ENCODE data around the gene GCN1. TPM values are rescaled to one million over a fixed set of nuclear protein-coding genes. Genes with fewer than 3 reads are reported as not detected.

GCN1 gene
- total and polyA plus RNA-seq, 2 of the 8 experiments (the other 6 are each of a cell fraction or from before 2014, with no cell fraction given) = 61.4 to 133 TPM

DNA sequence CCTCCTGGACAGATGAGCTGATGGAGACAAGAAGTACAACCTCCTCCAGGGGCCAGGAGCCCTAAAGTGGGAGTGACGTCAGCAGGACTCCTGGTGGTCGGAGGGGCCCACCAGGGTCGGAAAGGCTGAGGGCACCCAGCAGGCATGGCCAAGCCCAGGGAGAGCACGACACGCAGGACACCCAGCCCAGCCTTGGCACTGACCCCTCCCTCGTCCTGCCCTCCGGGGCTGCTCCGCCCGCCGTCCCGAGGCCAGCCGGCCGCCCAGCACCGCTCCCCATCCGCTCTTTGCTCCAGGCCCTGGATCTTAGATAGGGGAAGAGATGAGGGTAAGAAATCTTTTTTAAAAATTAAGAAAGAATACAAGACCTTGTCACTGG, 20.8 kb upstream of the GCN1 start (continued):
- TF ChIP-seq, protein P1, sequence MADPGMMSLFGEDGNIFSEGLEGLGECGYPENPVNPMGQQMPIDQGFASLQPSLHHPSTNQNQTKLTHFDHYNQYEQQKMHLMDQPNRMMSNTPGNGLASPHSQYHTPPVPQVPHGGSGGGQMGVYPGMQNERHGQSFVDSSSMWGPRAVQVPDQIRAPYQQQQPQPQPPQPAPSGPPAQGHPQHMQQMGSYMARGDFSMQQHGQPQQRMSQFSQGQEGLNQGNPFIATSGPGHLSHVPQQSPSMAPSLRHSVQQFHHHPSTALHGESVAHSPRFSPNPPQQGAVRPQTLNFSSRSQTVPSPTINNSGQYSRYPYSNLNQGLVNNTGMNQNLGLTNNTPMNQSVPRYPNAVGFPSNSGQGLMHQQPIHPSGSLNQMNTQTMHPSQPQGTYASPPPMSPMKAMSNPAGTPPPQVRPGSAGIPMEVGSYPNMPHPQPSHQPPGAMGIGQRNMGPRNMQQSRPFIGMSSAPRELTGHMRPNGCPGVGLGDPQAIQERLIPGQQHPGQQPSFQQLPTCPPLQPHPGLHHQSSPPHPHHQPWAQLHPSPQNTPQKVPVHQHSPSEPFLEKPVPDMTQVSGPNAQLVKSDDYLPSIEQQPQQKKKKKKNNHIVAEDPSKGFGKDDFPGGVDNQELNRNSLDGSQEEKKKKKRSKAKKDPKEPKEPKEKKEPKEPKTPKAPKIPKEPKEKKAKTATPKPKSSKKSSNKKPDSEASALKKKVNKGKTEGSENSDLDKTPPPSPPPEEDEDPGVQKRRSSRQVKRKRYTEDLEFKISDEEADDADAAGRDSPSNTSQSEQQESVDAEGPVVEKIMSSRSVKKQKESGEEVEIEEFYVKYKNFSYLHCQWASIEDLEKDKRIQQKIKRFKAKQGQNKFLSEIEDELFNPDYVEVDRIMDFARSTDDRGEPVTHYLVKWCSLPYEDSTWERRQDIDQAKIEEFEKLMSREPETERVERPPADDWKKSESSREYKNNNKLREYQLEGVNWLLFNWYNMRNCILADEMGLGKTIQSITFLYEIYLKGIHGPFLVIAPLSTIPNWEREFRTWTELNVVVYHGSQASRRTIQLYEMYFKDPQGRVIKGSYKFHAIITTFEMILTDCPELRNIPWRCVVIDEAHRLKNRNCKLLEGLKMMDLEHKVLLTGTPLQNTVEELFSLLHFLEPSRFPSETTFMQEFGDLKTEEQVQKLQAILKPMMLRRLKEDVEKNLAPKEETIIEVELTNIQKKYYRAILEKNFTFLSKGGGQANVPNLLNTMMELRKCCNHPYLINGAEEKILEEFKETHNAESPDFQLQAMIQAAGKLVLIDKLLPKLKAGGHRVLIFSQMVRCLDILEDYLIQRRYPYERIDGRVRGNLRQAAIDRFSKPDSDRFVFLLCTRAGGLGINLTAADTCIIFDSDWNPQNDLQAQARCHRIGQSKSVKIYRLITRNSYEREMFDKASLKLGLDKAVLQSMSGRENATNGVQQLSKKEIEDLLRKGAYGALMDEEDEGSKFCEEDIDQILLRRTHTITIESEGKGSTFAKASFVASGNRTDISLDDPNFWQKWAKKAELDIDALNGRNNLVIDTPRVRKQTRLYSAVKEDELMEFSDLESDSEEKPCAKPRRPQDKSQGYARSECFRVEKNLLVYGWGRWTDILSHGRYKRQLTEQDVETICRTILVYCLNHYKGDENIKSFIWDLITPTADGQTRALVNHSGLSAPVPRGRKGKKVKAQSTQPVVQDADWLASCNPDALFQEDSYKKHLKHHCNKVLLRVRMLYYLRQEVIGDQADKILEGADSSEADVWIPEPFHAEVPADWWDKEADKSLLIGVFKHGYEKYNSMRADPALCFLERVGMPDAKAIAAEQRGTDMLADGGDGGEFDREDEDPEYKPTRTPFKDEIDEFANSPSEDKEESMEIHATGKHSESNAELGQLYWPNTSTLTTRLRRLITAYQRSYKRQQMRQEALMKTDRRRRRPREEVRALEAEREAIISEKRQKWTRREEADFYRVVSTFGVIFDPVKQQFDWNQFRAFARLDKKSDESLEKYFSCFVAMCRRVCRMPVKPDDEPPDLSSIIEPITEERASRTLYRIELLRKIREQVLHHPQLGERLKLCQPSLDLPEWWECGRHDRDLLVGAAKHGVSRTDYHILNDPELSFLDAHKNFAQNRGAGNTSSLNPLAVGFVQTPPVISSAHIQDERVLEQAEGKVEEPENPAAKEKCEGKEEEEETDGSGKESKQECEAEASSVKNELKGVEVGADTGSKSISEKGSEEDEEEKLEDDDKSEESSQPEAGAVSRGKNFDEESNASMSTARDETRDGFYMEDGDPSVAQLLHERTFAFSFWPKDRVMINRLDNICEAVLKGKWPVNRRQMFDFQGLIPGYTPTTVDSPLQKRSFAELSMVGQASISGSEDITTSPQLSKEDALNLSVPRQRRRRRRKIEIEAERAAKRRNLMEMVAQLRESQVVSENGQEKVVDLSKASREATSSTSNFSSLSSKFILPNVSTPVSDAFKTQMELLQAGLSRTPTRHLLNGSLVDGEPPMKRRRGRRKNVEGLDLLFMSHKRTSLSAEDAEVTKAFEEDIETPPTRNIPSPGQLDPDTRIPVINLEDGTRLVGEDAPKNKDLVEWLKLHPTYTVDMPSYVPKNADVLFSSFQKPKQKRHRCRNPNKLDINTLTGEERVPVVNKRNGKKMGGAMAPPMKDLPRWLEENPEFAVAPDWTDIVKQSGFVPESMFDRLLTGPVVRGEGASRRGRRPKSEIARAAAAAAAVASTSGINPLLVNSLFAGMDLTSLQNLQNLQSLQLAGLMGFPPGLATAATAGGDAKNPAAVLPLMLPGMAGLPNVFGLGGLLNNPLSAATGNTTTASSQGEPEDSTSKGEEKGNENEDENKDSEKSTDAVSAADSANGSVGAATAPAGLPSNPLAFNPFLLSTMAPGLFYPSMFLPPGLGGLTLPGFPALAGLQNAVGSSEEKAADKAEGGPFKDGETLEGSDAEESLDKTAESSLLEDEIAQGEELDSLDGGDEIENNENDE (IDR thresholded peaks at IDR 0.05; ENCODE audit: insufficient replicate concordance, low read length) = no peak
- TF ChIP-seq POU5F1 (IDR thresholded peaks at IDR 0.05; ENCODE audit: low read depth, low read length) (no peak), GABPA (IDR thresholded peaks at IDR 0.05; ENCODE audit: borderline replicate concordance, insufficient read depth, low read length) (no peak), SIX5 (IDR thresholded peaks at IDR 0.05; ENCODE audit: low read depth, low read length) (no peak), CBX5 (IDR thresholded peaks at IDR 0.05; ENCODE audit: low read depth, low read length) (no peak), SRF (IDR thresholded peaks at IDR 0.05; ENCODE audit: low read depth, low read length) (no peak), MAFK (IDR thresholded peaks at IDR 0.05; ENCODE audit: low read depth, low read length) (no peak), CTBP2 (IDR thresholded peaks at IDR 0.05; ENCODE audit: borderline replicate concordance, insufficient read depth, insufficient read length, low read length) (no peak)

All from H1 (cell line).